ENCODE measurements around the gene LRMDA.

Gene LRMDA

GRCh38 chr10:75398692-75399460 is 32.5 kb upstream of the LRMDA start:
- no peaks in the 10 kb centered on the region for H4K20me1 ChIP-seq (ENCODE audit: low read depth, low read length)
- no peak overlapping the region for H3K4me3 ChIP-seq (ENCODE audit: insufficient read depth, low read length, poor library complexity, severe bottlenecking)
- H3K27ac ChIP-seq (ENCODE audit: low read depth, low read length), result no peak overlapping the region
- H3K27me3 ChIP-seq (ENCODE audit: low read length), result no peaks in the 10 kb centered on the region
- H3K9me2 ChIP-seq (replicated peaks; ENCODE audit: insufficient read depth, low read length), result no peaks in the 10 kb centered on the region
- TF ChIP-seq, protein P1, sequence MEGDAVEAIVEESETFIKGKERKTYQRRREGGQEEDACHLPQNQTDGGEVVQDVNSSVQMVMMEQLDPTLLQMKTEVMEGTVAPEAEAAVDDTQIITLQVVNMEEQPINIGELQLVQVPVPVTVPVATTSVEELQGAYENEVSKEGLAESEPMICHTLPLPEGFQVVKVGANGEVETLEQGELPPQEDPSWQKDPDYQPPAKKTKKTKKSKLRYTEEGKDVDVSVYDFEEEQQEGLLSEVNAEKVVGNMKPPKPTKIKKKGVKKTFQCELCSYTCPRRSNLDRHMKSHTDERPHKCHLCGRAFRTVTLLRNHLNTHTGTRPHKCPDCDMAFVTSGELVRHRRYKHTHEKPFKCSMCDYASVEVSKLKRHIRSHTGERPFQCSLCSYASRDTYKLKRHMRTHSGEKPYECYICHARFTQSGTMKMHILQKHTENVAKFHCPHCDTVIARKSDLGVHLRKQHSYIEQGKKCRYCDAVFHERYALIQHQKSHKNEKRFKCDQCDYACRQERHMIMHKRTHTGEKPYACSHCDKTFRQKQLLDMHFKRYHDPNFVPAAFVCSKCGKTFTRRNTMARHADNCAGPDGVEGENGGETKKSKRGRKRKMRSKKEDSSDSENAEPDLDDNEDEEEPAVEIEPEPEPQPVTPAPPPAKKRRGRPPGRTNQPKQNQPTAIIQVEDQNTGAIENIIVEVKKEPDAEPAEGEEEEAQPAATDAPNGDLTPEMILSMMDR (IDR thresholded peaks at IDR 0.05; ENCODE audit: insufficient read depth, low read length, poor library complexity, severe bottlenecking), result no peak
- no peak for TF ChIP-seq EZH2phosphoT487 (conservative IDR thresholded peaks at IDR 0.05; ENCODE audit: low read length)
- H3K36me3 ChIP-seq (ENCODE audit: low read length), result no peaks in the 10 kb centered on the region
- H3K9me3 ChIP-seq (ENCODE audit: insufficient read depth, low read length), result no peaks in the 10 kb centered on the region
- no peaks in the 10 kb centered on the region for H3K79me2 ChIP-seq (ENCODE audit: insufficient read depth, low read length)
- H3K4me2 ChIP-seq (ENCODE audit: low read depth, low read length, poor library complexity, severe bottlenecking), result no peak overlapping the region
- H3K9ac ChIP-seq (ENCODE audit: low read length), result no peak overlapping the region
- no peak overlapping the region for H2AFZ ChIP-seq (ENCODE audit: low read depth, low read length, severe bottlenecking)
- no peaks in the 10 kb centered on the region for H3F3A ChIP-seq (ENCODE audit: insufficient read depth)

- Histone ChIP-seq H3K9me2 (replicated peaks; ENCODE audit: insufficient read depth, low read length) (no peaks in the 10 kb centered on the region), H3K9ac (ENCODE audit: low read length) (no peak overlapping the region), H3K79me2 (ENCODE audit: insufficient read depth, low read length) (no peaks in the 10 kb centered on the region), H2AFZ (ENCODE audit: low read depth, low read length, severe bottlenecking) (no peak overlapping the region), H4K20me1 (ENCODE audit: low read depth, low read length) (no peaks in the 10 kb centered on the region), H3K27me3 (ENCODE audit: low read length) (no peaks in the 10 kb centered on the region), H3K9me3 (ENCODE audit: insufficient read depth, low read length) (no peaks in the 10 kb centered on the region), H3K27ac (ENCODE audit: low read depth, low read length) (no peak overlapping the region), H3K4me2 (ENCODE audit: low read depth, low read length, poor library complexity, severe bottlenecking) (no peak overlapping the region), H3K36me3 (ENCODE audit: low read length) (no peaks in the 10 kb centered on the region), H3F3A (ENCODE audit: insufficient read depth) (no peaks in the 10 kb centered on the region), H3K4me3 (ENCODE audit: insufficient read depth, low read length, poor library complexity, severe bottlenecking) (no peak overlapping the region)
- TF ChIP-seq, protein P1 (IDR thresholded peaks at IDR 0.05; ENCODE audit: insufficient read depth, low read length, poor library complexity, severe bottlenecking), result no peak
- TF ChIP-seq EZH2phosphoT487 (conservative IDR thresholded peaks at IDR 0.05; ENCODE audit: low read length), result no peak
Measured at GRCh38 chr10:75399461-75400162, 31.8 kb upstream of the LRMDA start.

DNA sequence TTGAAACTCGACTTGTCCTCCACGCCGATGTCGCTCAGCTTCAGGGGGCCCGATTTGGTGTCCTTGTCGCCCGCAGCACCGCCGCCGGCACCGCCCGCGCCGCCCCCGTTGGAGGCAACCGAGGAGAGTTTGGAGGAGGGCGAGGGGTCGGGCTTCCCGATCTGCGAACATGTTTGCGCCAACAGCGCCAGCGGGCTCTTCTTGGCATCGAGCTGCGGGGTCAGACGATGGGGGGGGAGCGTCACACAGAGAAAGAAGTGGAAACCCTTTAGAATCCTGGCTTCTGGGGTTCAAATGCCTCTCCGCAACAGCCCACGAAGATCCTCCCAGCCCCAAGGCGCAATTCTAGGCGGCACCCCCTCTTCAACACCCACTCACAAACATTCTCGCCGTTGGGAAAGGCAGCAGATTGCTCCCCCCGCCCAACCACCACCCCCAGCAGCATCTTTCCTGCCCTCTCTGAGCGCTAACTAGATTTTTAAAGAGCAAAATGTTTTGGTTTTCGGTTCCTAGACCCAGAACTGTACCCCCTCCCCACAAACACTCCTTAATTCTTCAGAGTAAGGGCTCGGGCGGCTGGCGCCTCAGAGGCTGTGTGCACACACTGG is 31.2 kb upstream of the LRMDA start:
- Histone ChIP-seq H3K27me3 (ENCODE audit: low read length) (no peaks in the 10 kb centered on the region), H2AFZ (ENCODE audit: low read depth, low read length, severe bottlenecking) (no peak overlapping the region), H3K36me3 (ENCODE audit: low read length) (no peaks in the 10 kb centered on the region), H3K4me2 (ENCODE audit: low read depth, low read length, poor library complexity, severe bottlenecking) (no peak overlapping the region), H4K20me1 (ENCODE audit: low read depth, low read length) (no peaks in the 10 kb centered on the region), H3K27ac (ENCODE audit: low read depth, low read length) (no peak overlapping the region), H3K9ac (ENCODE audit: low read length) (no peak overlapping the region), H3K79me2 (ENCODE audit: insufficient read depth, low read length) (no peaks in the 10 kb centered on the region), H3K9me2 (replicated peaks; ENCODE audit: insufficient read depth, low read length) (no peaks in the 10 kb centered on the region), H3K9me3 (ENCODE audit: insufficient read depth, low read length) (no peaks in the 10 kb centered on the region), H3K4me3 (ENCODE audit: insufficient read depth, low read length, poor library complexity, severe bottlenecking) (no peak overlapping the region), H3F3A (ENCODE audit: insufficient read depth) (no peaks in the 10 kb centered on the region)
- TF ChIP-seq, protein P1 (IDR thresholded peaks at IDR 0.05; ENCODE audit: insufficient read depth, low read length, poor library complexity, severe bottlenecking), result no peak
- no peak for TF ChIP-seq EZH2phosphoT487 (conservative IDR thresholded peaks at IDR 0.05; ENCODE audit: low read length)

Data from SU-DHL-6 (cell line).